Lower leg skin (tissue), 4 donors: Measurements from ENCODE around the gene EXOC6. TPM values are rescaled to one million over a fixed set of nuclear protein-coding genes. Genes with fewer than 3 reads are reported as not detected.
A peak's percentile ranks its signal among the peaks of the same experiment; 100 is the strongest.

Experiments used
- DNase-seq, 2 donors: peaks; one replicate each; pipeline ENCODE4 v3.0.0-alpha.2; 2019; ENCODE audit warnings: low spot score in 2 of 2
- H3K4me3 ChIP-seq: fragments of 200-600 bp; sonication (generic); 2 replicates; pipeline ENCODE4 v1.5.1; 2017; ENCODE audit warnings: mild to moderate bottlenecking, low read depth; ENCODE audit not compliant: poor library complexity, severe bottlenecking
- CTCF ChIP-seq, 3 donors: fragments of 450-650 bp; IDR thresholded peaks; one replicate each; pipeline ENCODE4 v1.5.1; 2016; ENCODE audit warnings: antibody characterized with exemption in 3 of 3, mild to moderate bottlenecking in 3 of 3, moderate library complexity in 2 of 3
- POLR2A ChIP-seq, 2 donors: fragments of 450-650 bp; IDR thresholded peaks; one replicate each; pipeline ENCODE4 v1.6.1; 2016 to 2017; ENCODE audit warnings: antibody characterized with exemption in 2 of 2, mild to moderate bottlenecking in 1 of 2, moderate library complexity in 1 of 2
- WGBS, 2 donors: methylation state at CpG; one replicate each; pipeline ENCODE4 v1.1.5; 2018; 5-methylcytosine and 5-hydroxymethylcytosine counted together
- intact Hi-C: fragments of 100-400 bp; cut with DNase I; formaldehyde crosslinking; loops from one replicate; pipeline ENCODE4 v1.15.0; 2023; ENCODE audit warnings: low total_unique reads
- total RNA-seq, 4 donors: library from RNA; depleted of rRNA; stranded (reverse); fragments of >200 nt; gene quantifications; one replicate each; pipeline ENCODE4 v1.1.0, GENCODE V29; 2016

EXOC6 gene
- total RNA-seq, 4 donors from 2014 or later: 5.2 to 8.4 (median 6.0) TPM

GRCh38 chr10:93080350-93081046 is 232.2 kb downstream of the EXOC6 start:
- no peak for TF ChIP-seq POLR2A (IDR thresholded peaks at IDR 0.05)
- peak in 1 of 3 donors; percentile 18 for TF ChIP-seq CTCF (IDR thresholded peaks at IDR 0.05)

DNA sequence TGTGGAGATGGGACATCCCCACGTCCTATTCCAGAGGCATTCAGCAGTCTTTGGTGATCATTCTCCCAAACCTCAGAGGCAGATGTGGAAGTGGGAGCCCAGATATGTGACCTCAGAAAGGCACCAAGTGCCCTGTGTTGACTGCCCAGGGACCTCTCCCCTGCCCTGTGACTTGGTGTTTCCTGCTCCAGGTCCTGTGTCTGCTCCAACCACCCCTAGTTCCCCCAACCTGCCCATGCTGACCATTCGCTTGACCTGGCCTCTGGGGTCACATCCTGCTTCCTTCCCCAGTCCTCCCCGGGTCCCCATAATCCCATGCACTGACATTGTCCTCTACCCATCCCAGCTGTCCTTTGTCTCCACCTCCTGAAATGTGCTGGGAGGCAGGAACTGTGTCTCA is 233.0 kb downstream of the EXOC6 start:
- 43 to 61% methylated on average over 3 of the region's 3 CpGs for WGBS, 2 donors
- peak; percentile 10 to 72 for DNase-seq
- TF ChIP-seq POLR2A (IDR thresholded peaks at IDR 0.05) (no peak), CTCF (IDR thresholded peaks at IDR 0.05) (no peak)
- no peak overlapping the region for H3K4me3 ChIP-seq
- intact Hi-C loops: no loop called here

More at GRCh38 chr10:93080350-93081046, 232.2 kb downstream of the EXOC6 start:
- intact Hi-C loops: no loop called here
- peak; percentile 23 to 87 for DNase-seq
- no peak overlapping the region for H3K4me3 ChIP-seq
- 53 to 55% methylated on average over 22 of the region's 22 CpGs for WGBS, 2 donors

- intact Hi-C loops: no loop called here
- no peak overlapping the region for H3K4me3 ChIP-seq
- TF ChIP-seq CTCF (IDR thresholded peaks at IDR 0.05): no peak
- no peak for TF ChIP-seq POLR2A (IDR thresholded peaks at IDR 0.05)
- DNase-seq: peak in 1 of 2 donors; percentile 37
- 51 to 53% methylated on average over 10 of the region's 10 CpGs for WGBS, 2 donors
Observed at GRCh38 chr10:93081834-93082233, 233.5 kb downstream of the EXOC6 start.

GRCh38 chr10:93083743-93084539 is 235.6 kb downstream of the EXOC6 start:
- peak in 1 of 2 donors; percentile 62 for DNase-seq
- 82 to 83% methylated on average over 7 of the region's 7 CpGs for WGBS, 2 donors
- no peak overlapping the region for H3K4me3 ChIP-seq
- no peak for TF ChIP-seq POLR2A (IDR thresholded peaks at IDR 0.05)
- no peak for TF ChIP-seq CTCF (IDR thresholded peaks at IDR 0.05)
- intact Hi-C loops: no loop called here

GRCh38 chr10:93085272-93085859 is 237.0 kb downstream of the EXOC6 start:
- TF ChIP-seq CTCF (IDR thresholded peaks at IDR 0.05) (no peak), POLR2A (IDR thresholded peaks at IDR 0.05) (no peak)
- intact Hi-C loops: no loop called here
- WGBS, 2 donors: 57 to 59% methylated on average over 4 of the region's 4 CpGs
- DNase-seq: peak in 1 of 2 donors; percentile 21
- H3K4me3 ChIP-seq: no peak overlapping the region
